Astrocyte of the cerebellum (primary cell): Measurements from ENCODE around the gene RCOR1.

Source experiments
- DNase-seq: peaks from one replicate; pipeline ENCODE4 v3.0.0-alpha.2; 2011; ENCODE audit warnings: low read depth
- H3K4me3 ChIP-seq: 2 replicates; pipeline ENCODE4 v1.5.1; 2011; ENCODE audit warnings: mild to moderate bottlenecking, low read depth, low read length, moderate library complexity
- CTCF ChIP-seq: IDR thresholded peaks from 2 replicates; pipeline ENCODE4 v1.5.1; 2012; ENCODE audit warnings: low read length, low read depth, moderate library complexity, mild to moderate bottlenecking; ENCODE audit errors: missing control alignments
- in situ Hi-C: cut with HindIII; loops from 2 replicates; pipeline ENCODE4 v1.10.0; 2017; ENCODE audit warnings: low sequenced_read_pairs

The RCOR1 gene

GRCh38 chr14:102593061-102593824, 794 bp downstream of the RCOR1 start:
- TF ChIP-seq CTCF: peak; percentile 34
- peak overlapping the region; percentile 91 for H3K4me3 ChIP-seq
- DNase-seq: no peak
- in situ Hi-C loops: no loop called here

- in situ Hi-C loops: no loop called here
Measured at GRCh38 chr14:102593825-102594137, 1.3 kb downstream of the RCOR1 start.

GRCh38 chr14:102594514-102595175, 2.2 kb downstream of the RCOR1 start:
- TF ChIP-seq CTCF: peak; percentile 94
- peak; percentile 37 for DNase-seq
- in situ Hi-C loops: no loop called here
- H3K4me3 ChIP-seq: peak overlapping the region; percentile 91

More at GRCh38 chr14:102593825-102594137, 1.3 kb downstream of the RCOR1 start:
- TF ChIP-seq CTCF: no peak
- H3K4me3 ChIP-seq: peak overlapping the region; percentile 91
- no peak for DNase-seq

GRCh38 chr14:102601378-102601925, 9.0 kb downstream of the RCOR1 start:
- DNase-seq: no peak
- H3K4me3 ChIP-seq: no peak overlapping the region
- in situ Hi-C loops: no loop called here
- TF ChIP-seq CTCF: no peak

- in situ Hi-C loops: no loop called here
Measured at GRCh38 chr14:102602421-102603292, 10.2 kb downstream of the RCOR1 start.

More at GRCh38 chr14:102602421-102603292, 10.2 kb downstream of the RCOR1 start:
- no peak for DNase-seq
- no peak overlapping the region for H3K4me3 ChIP-seq
- no peak for TF ChIP-seq CTCF
